HCT116 (cell line): ENCODE data around the gene SCUBE2.

Experiments used
- CTCF ChIP-seq, 3 experiments: fragments of 200-600 bp in 1 of 3; sonication (generic) in 1 of 3; IDR thresholded peaks in 2 of 3; conservative IDR thresholded peaks in 1 of 3; 2 replicates each; pipeline ENCODE4 v1.5.1; 2012 to 2017; ENCODE audit warnings: low read depth in 2 of 3, low read length in 2 of 3, antibody characterized with exemption in 1 of 3, borderline replicate concordance in 1 of 3, control low read depth in 1 of 3, mild to moderate bottlenecking in 1 of 3, mixed read lengths in 1 of 3, mixed run types in 1 of 3, moderate library complexity in 1 of 3; ENCODE audit not compliant: insufficient read depth in 1 of 3
- ELF1 ChIP-seq: IDR thresholded peaks from 2 replicates; pipeline ENCODE4 v1.6.1; 2012; ENCODE audit warnings: low read depth, borderline replicate concordance
- EZH2 ChIP-seq: fragments of 200-600 bp; sonication (generic); IDR thresholded peaks from 2 replicates; pipeline ENCODE4 v1.6.1; 2017; ENCODE audit warnings: antibody characterized with exemption, mixed run types
- POLR2A ChIP-seq: IDR thresholded peaks from 2 replicates; pipeline ENCODE4 v1.7.0; 2011; ENCODE audit warnings: borderline replicate concordance; ENCODE audit not compliant: insufficient read depth, insufficient read length; ENCODE audit errors: extremely low read depth
- REST ChIP-seq: IDR thresholded peaks from 2 replicates; pipeline ENCODE4 v1.6.1; 2012; ENCODE audit warnings: low read depth
- SP1 ChIP-seq: IDR thresholded peaks from 2 replicates; pipeline ENCODE4 v1.6.1; 2012; ENCODE audit warnings: low read depth
- ZNF274 ChIP-seq: fragments of 200-500 bp; sonication (Bioruptor generic); IDR thresholded peaks from 2 replicates; pipeline ENCODE4 v1.6.1; 2014; ENCODE audit warnings: mild to moderate bottlenecking, low read depth, low read length, inconsistent platforms

GRCh38 chr11:9030601-9031000 lies 60.8 kb downstream of the SCUBE2 start:
- TF ChIP-seq EZH2 (no peak), ZNF274 (no peak), CTCF (IDR thresholded peaks at IDR 0.05 in 2 of 3, conservative IDR thresholded peaks at IDR 0.05 in 1 of 3; ENCODE audit: borderline replicate concordance in 1 of 3, insufficient read depth in 1 of 3, low read depth in 2 of 3, low read length in 2 of 3) (no peak), POLR2A (no peak), ELF1 (no peak), SP1 (no peak), REST (no peak)
